HepG2 (cell line): ENCODE results near the gene SLC25A17. TPM values are rescaled to one million over a fixed set of nuclear protein-coding genes. Genes with fewer than 3 reads are reported as not detected.

Experiments used
- ATAC-seq: fragments of 200-7000 bp; cut with Tn5 transposase; 3 replicates; pipeline ENCODE4 v1.9.1; 2020; ENCODE audit warnings: mild to moderate bottlenecking, moderate library complexity
- BruUV-seq: library from RNA; stranded (reverse); fragments of 400-500 nt; replicated peaks from 2 replicates; lab custom pipeline; 2021; lab: Mats Ljungman, UMichigan
- CTCF ChIA-PET: fragments of 300-600 bp; formaldehyde crosslinking; extraction: SDS; loops from one replicate; lab custom pipeline; 2021; ENCODE audit warnings: low total read pairs, inconsistent platforms, low intra/inter-chr PET ratio; lab: Yijun Ruan, JAX
- POLR2A ChIA-PET: fragments of 350-600 bp; sonication (Branson Sonifier 250); formaldehyde crosslinking; loops from one replicate; lab custom pipeline; 2020; ENCODE audit warnings: antibody characterized with exemption, inconsistent platforms; lab: Yijun Ruan, JAX
- DNase-seq: peaks from one replicate; pipeline ENCODE4 v3.0.0-alpha.2; 2015; ENCODE audit warnings: low spot score
- FAIRE-seq: peaks from 3 replicates; lab custom pipeline; 2011; peaks lifted over from hg19 to GRCh38; lab: Jason Lieb, UNC
- H2AFZ ChIP-seq: one replicate; pipeline ENCODE4 v1.6.1; 2011; ENCODE audit warnings: low read length, inconsistent platforms
- H3K27ac ChIP-seq: fragments of 300-600 bp; 3 replicates; pipeline ENCODE4 v1.8.0; 2011; ENCODE audit warnings: mixed run types, mild to moderate bottlenecking, mixed read lengths, low read length, inconsistent platforms; ENCODE audit not compliant: insufficient read depth; ENCODE audit errors: extremely low read length
- H3K27me3 ChIP-seq, 2 experiments: fragments of 200-600 bp in 1 of 2; 2 replicates in 1 of 2; 3 replicates in 1 of 2; pipeline versions ENCODE4 v1.6.0 to v1.8.0; 2011; ENCODE audit warnings: low read length in 2 of 2, mild to moderate bottlenecking in 2 of 2, moderate library complexity in 2 of 2, inconsistent platforms in 1 of 2; ENCODE audit not compliant: insufficient read depth in 2 of 2, control insufficient read depth in 1 of 2
- H3K36me3 ChIP-seq, 2 experiments: fragments of 200-600 bp in 1 of 2; replicated peaks in 1 of 2; 2 replicates in 1 of 2; 3 replicates in 1 of 2; pipeline versions ENCODE4 v1.5.1 to v1.8.0; 2011; ENCODE audit warnings: low read length in 2 of 2, inconsistent platforms in 1 of 2; ENCODE audit not compliant: insufficient read depth in 2 of 2, control insufficient read depth in 1 of 2
- H3K4me1 ChIP-seq: 2 replicates; pipeline ENCODE4 v1.5.1; 2012; ENCODE audit warnings: low read length, inconsistent platforms; ENCODE audit not compliant: insufficient read depth
- H3K4me2 ChIP-seq: 2 replicates; pipeline ENCODE4 v1.6.0; 2011; ENCODE audit warnings: low read depth, low read length, inconsistent platforms
- H3K4me3 ChIP-seq, 3 experiments: fragments of 200-600 bp in 1 of 3; sonication (generic), shearing (Covaris generic) in 1 of 3; replicated peaks in 1 of 3; 2 replicates each; pipeline ENCODE4 v1.5.1; 2011 to 2016; ENCODE audit warnings: low read length in 3 of 3, inconsistent platforms in 2 of 3, low read depth in 2 of 3, mild to moderate bottlenecking in 2 of 3, control low read depth in 1 of 3, mixed read lengths in 1 of 3; ENCODE audit not compliant: insufficient read depth in 1 of 3
- H3K79me2 ChIP-seq: one replicate; pipeline ENCODE4 v1.6.1; 2011; ENCODE audit warnings: low read length, inconsistent platforms; ENCODE audit not compliant: insufficient read depth
- H3K9ac ChIP-seq: 2 replicates; pipeline ENCODE4 v1.6.0; 2011; ENCODE audit warnings: mild to moderate bottlenecking, low read depth, low read length, inconsistent platforms; ENCODE audit not compliant: insufficient read depth
- H3K9me3 ChIP-seq: 2 replicates; pipeline ENCODE4 v1.5.1; 2012; ENCODE audit warnings: mild to moderate bottlenecking, low read length
- H4K20me1 ChIP-seq: 2 replicates; pipeline ENCODE4 v1.6.0; 2011; ENCODE audit warnings: inconsistent platforms, mild to moderate bottlenecking, low read length, moderate library complexity; ENCODE audit not compliant: insufficient read depth
- DRAP1 ChIP-seq: IDR thresholded peaks from 2 replicates; pipeline ENCODE4 v1.6.1; 2016; ENCODE audit warnings: missing genetic modification reagents, missing compliant biosample characterization
- ELF1 ChIP-seq: sonication (generic); formaldehyde crosslinking; IDR thresholded peaks from 2 replicates; pipeline ENCODE4 v1.4.0; 2020; ENCODE audit warnings: missing genetic modification reagents
- MED13 ChIP-seq: sonication (generic); formaldehyde crosslinking; IDR thresholded peaks from 2 replicates; pipeline ENCODE4 v1.5.0; 2020; ENCODE audit warnings: missing genetic modification reagents
- PATZ1 ChIP-seq: sonication (generic); formaldehyde crosslinking; IDR thresholded peaks from 2 replicates; pipeline ENCODE4 v1.4.0; 2020; ENCODE audit warnings: missing genetic modification reagents
- SALL1 ChIP-seq: sonication (generic); formaldehyde crosslinking; IDR thresholded peaks from 2 replicates; pipeline ENCODE4 v1.8.0; 2022; ENCODE audit warnings: mild to moderate bottlenecking, missing genetic modification reagents
- SOX13 ChIP-seq, 3 experiments: fragments of 450-650 bp in 1 of 3; sonication (generic) in 1 of 3; formaldehyde crosslinking in 1 of 3; IDR thresholded peaks in 2 of 3; conservative IDR thresholded peaks in 1 of 3; 2 replicates each; pipeline versions ENCODE4 v1.5.0 to v1.6.1; 2016 to 2020; ENCODE audit warnings: antibody characterized with exemption in 1 of 3, mild to moderate bottlenecking in 1 of 3, missing compliant biosample characterization in 1 of 3, missing genetic modification reagents in 1 of 3, moderate library complexity in 1 of 3
- ZNF329 ChIP-seq: sonication (generic); formaldehyde crosslinking; IDR thresholded peaks from 2 replicates; pipeline ENCODE4 v1.9.0; 2021; ENCODE audit warnings: low read depth, mild to moderate bottlenecking, missing genetic modification reagents
- ZNF468 ChIP-seq: sonication (generic); formaldehyde crosslinking; IDR thresholded peaks from 2 replicates; pipeline ENCODE4 v1.8.0; 2022; ENCODE audit warnings: mild to moderate bottlenecking, moderate library complexity, missing genetic modification reagents
- ZNF512B ChIP-seq: sonication (generic); formaldehyde crosslinking; IDR thresholded peaks from 2 replicates; pipeline ENCODE4 v1.5.1; 2020; ENCODE audit warnings: missing genetic modification reagents, mild to moderate bottlenecking, borderline replicate concordance
- ZNF558 ChIP-seq: sonication (generic); formaldehyde crosslinking; IDR thresholded peaks from 2 replicates; pipeline ENCODE4 v1.9.0; 2022; ENCODE audit warnings: mild to moderate bottlenecking, missing genetic modification reagents, borderline replicate concordance
- ZNF567 ChIP-seq: sonication (generic); formaldehyde crosslinking; IDR thresholded peaks from 2 replicates; pipeline ENCODE4 v1.8.1; 2023; ENCODE audit warnings: mild to moderate bottlenecking, missing genetic modification reagents, borderline replicate concordance
- ZNF724P ChIP-seq: sonication (generic); formaldehyde crosslinking; IDR thresholded peaks from 2 replicates; pipeline ENCODE4 v1.8.0; 2022; ENCODE audit warnings: missing genetic modification reagents, borderline replicate concordance
- ZNF850 ChIP-seq: sonication (generic); formaldehyde crosslinking; conservative IDR thresholded peaks from 2 replicates; pipeline ENCODE4 v1.9.0; 2021; ENCODE audit warnings: mild to moderate bottlenecking, missing genetic modification reagents
- WGBS: methylation state at CpG from one replicate; pipeline ENCODE4 v1.1.6; 2017; ENCODE audit warnings: low lambda C conversion rate; 5-methylcytosine and 5-hydroxymethylcytosine counted together
- in situ Hi-C: cut with HindIII; loops from 2 replicates; pipeline ENCODE4 v1.10.0; 2017; ENCODE audit warnings: low pct_unique_long_range_greater_than_20kb; ENCODE audit not compliant: extremely low pct_ligation_motif_present
- intact Hi-C: fragments of 100-400 bp; cut with micrococcal nuclease; formaldehyde crosslinking; loops from one replicate; pipeline ENCODE4 v1.10.0; 2022; ENCODE audit not compliant: unreplicated experiment
- polyA plus RNA-seq, 8 experiments: library from polyadenylated mRNA; depleted of rRNA in 3 of 8; stranded (reverse) in 7 of 8; unstranded in 1 of 8; fragments of >200 nt; fragmentation: Illumina TruSeq in 4 of 8; extraction: Trizol in 4 of 8; gene quantifications; 2 replicates each; pipeline versions ENCODE4 v1.2.1 to v1.2.3, GENCODE V29; 2011 to 2016; ENCODE audit warnings: low read depth in 4 of 8, missing spikeins in 1 of 8, mixed read lengths in 1 of 8; ENCODE audit not compliant: insufficient read depth in 1 of 8
- total RNA-seq, 5 experiments: library from RNA; depleted of rRNA; stranded (reverse); fragments of >200 nt; fragmentation: Illumina TruSeq; extraction: Trizol; gene quantifications; 2 replicates each; pipeline ENCODE4 v1.2.3, GENCODE V29; 2016; ENCODE audit warnings: low read depth in 1 of 5
- TF ChIP-seq, protein P1 (sequence below): sonication (generic); formaldehyde crosslinking; IDR thresholded peaks from 2 replicates; pipeline ENCODE4 v1.5.0; 2020; ENCODE audit warnings: missing genetic modification reagents

The SLC25A17 gene
- total and polyA plus RNA-seq, 2 of the 13 experiments (the other 11 are each of a cell fraction or from before 2014, with no cell fraction given): 15.7 to 27.9 TPM

- CTCF ChIA-PET: no interaction called here
- TSS peak; percentile 50 for BruUV-seq
- TF ChIP-seq, protein P1, sequence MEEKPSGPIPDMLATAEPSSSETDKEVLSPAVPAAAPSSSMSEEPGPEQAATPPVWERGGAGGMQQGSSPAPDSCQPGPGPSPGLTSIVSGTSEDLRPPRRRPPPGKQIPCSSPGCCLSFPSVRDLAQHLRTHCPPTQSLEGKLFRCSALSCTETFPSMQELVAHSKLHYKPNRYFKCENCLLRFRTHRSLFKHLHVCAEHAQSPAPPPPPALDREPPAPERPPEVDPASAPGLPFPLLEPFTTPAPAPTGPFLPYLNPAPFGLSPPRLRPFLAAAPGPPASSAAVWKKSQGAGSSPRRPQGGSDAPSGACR (CRISPR knock-in tag): no peak
- TF ChIP-seq ZNF558 (CRISPR knock-in tag): no peak; the same call in 1 of the 2 replicates
- no peak for TF ChIP-seq ZNF512B (CRISPR knock-in tag)
- TF ChIP-seq ZNF468: no peak
- TF ChIP-seq ELF1 (CRISPR knock-in tag): 0 out of 2 replicates have a peak, but pooled peaks have one; percentile 24
- 0 out of 2 replicates have a peak, but pooled peaks have one; percentile 34 for TF ChIP-seq ZNF329 (CRISPR knock-in tag)
- TF ChIP-seq PATZ1 (CRISPR knock-in tag): peak; percentile 88
- TF ChIP-seq ZNF567 (CRISPR knock-in tag): 0 out of 2 replicates have a peak, but pooled peaks have one; percentile 2
- TF ChIP-seq MED13 (CRISPR knock-in tag): no peak
- peak; percentile 28; the same call in 1 of the 2 replicates for TF ChIP-seq SALL1 (CRISPR knock-in tag)
- TF ChIP-seq SOX13 (IDR thresholded peaks at IDR 0.05): no peak
- TF ChIP-seq SOX13 (CRISPR knock-in tag; conservative IDR thresholded peaks at IDR 0.05 in 1 of 2, IDR thresholded peaks at IDR 0.05 in 1 of 2): no peak
- TF ChIP-seq ZNF724P (CRISPR knock-in tag): no peak; the same call in 1 of the 2 replicates
- no peak; the same call in 1 of the 2 replicates for TF ChIP-seq ZNF850 (CRISPR knock-in tag)
- no peak for TF ChIP-seq DRAP1 (CRISPR knock-in tag)
These were observed 36.9 kb upstream of the SLC25A17 start for GRCh38 chr22:40855979-40856512.

More at GRCh38 chr22:40855979-40856512, 36.9 kb upstream of the SLC25A17 start:
- FAIRE-seq: no peak
- Histone ChIP-seq H3K36me3 (peaks cover 0 to 7% of the 10 kb centered on the region in 2 experiments; a peak in 1 of 5 replicates), H3K9ac (peak overlapping the region; percentile 98), H3K4me2 (peak overlapping the region; percentile 92), H3K4me3 (peak overlapping the region; percentile 85 to 96 (median 90)), H3K79me2 (peaks cover 85% of the 10 kb centered on the region), H3K27me3 (no peaks in the 10 kb centered on the region; a peak in 1 of 5 replicates), H2AFZ (no peak overlapping the region), H4K20me1 (peaks cover 10% of the 10 kb centered on the region), H3K27ac (peak overlapping the region; percentile 96), H3K9me3 (no peaks in the 10 kb centered on the region), H3K4me1 (peaks cover 46% of the 10 kb centered on the region)
- ATAC-seq: peak; percentile 62
- intact Hi-C loops: no loop called here
- WGBS: under 1% methylated on average over 23 of the region's 29 CpGs
- POLR2A ChIA-PET: interaction anchor here (0.8 to 2.0 kb wide), 11 partner anchors 11 to 592 kb away, joined by 3 to 18 read pairs (median 5); partner anchors contain the start of genes EP300, RBX1 and SLC25A17
- no peak for DNase-seq
- in situ Hi-C loops: no loop called here
